Mammary epithelial cell (primary cell): ENCODE data around the gene ATP11A.

Source experiments
- EZH2 ChIP-seq: IDR thresholded peaks from 2 replicates; pipeline ENCODE4 v1.6.1; 2012; ENCODE audit warnings: low read length, inconsistent platforms, borderline replicate concordance
- TF ChIP-seq, protein P1 (sequence below), 2 donors: IDR thresholded peaks in 1 of 2; conservative IDR thresholded peaks in 1 of 2; 2 replicates each; pipeline ENCODE4 v1.5.1; 2011 to 2012; ENCODE audit warnings: inconsistent platforms in 2 of 2, low read length in 2 of 2, mild to moderate bottlenecking in 2 of 2, control low read depth in 1 of 2, low read depth in 1 of 2; ENCODE audit not compliant: insufficient read depth in 1 of 2; ENCODE audit errors: extremely low read depth in 1 of 2

- TF ChIP-seq, protein P1, sequence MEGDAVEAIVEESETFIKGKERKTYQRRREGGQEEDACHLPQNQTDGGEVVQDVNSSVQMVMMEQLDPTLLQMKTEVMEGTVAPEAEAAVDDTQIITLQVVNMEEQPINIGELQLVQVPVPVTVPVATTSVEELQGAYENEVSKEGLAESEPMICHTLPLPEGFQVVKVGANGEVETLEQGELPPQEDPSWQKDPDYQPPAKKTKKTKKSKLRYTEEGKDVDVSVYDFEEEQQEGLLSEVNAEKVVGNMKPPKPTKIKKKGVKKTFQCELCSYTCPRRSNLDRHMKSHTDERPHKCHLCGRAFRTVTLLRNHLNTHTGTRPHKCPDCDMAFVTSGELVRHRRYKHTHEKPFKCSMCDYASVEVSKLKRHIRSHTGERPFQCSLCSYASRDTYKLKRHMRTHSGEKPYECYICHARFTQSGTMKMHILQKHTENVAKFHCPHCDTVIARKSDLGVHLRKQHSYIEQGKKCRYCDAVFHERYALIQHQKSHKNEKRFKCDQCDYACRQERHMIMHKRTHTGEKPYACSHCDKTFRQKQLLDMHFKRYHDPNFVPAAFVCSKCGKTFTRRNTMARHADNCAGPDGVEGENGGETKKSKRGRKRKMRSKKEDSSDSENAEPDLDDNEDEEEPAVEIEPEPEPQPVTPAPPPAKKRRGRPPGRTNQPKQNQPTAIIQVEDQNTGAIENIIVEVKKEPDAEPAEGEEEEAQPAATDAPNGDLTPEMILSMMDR (conservative IDR thresholded peaks at IDR 0.05 in 1 of 2, IDR thresholded peaks at IDR 0.05 in 1 of 2; ENCODE audit: extremely low read depth in 1 of 2, insufficient read depth in 1 of 2, low read depth in 1 of 2, low read length in 2 of 2) = no peak
- TF ChIP-seq EZH2 = no peak
Measured at GRCh38 chr13:112910616-112911280, 220.9 kb downstream of the ATP11A start.
